SK-N-SH (cell line): ENCODE results near the gene OBSCN.

ENCODE experiments used
- EZH2phosphoT487 ChIP-seq: fragments of 200-600 bp; sonication (generic); IDR thresholded peaks from 2 replicates; pipeline ENCODE4 v1.6.1; 2017; ENCODE audit warnings: low read depth, mixed run types, mild to moderate bottlenecking, antibody characterized with exemption, moderate library complexity, borderline replicate concordance
- JUND ChIP-seq: IDR thresholded peaks from 2 replicates; pipeline ENCODE4 v1.4.0; 2012
- POLR2AphosphoS5 ChIP-seq: IDR thresholded peaks from 2 replicates; pipeline ENCODE4 v1.6.1; 2012; ENCODE audit warnings: low read depth, low read length
- RCOR1 ChIP-seq: fragments of 150-350 bp; IDR thresholded peaks from 2 replicates; pipeline ENCODE4 v1.6.1; 2017; ENCODE audit warnings: antibody characterized with exemption, low read length
- RXRA ChIP-seq: IDR thresholded peaks from 2 replicates; pipeline ENCODE4 v1.4.0; 2012; ENCODE audit warnings: low read depth, mild to moderate bottlenecking, borderline replicate concordance
- SIN3A ChIP-seq: IDR thresholded peaks from 2 replicates; pipeline ENCODE4 v1.6.1; 2012; ENCODE audit warnings: low read depth, mild to moderate bottlenecking, low read length, moderate library complexity, borderline replicate concordance
- TCF12 ChIP-seq: IDR thresholded peaks from 2 replicates; pipeline ENCODE4 v1.4.0; 2012
- YY1 ChIP-seq: IDR thresholded peaks from 2 replicates; pipeline ENCODE4 v1.4.0; 2012; ENCODE audit warnings: low read depth, mild to moderate bottlenecking
- TF ChIP-seq, protein P1 (sequence below): fragments of 200-600 bp; sonication (generic); IDR thresholded peaks from 2 replicates; pipeline ENCODE4 v1.6.1; 2017; ENCODE audit warnings: antibody characterized with exemption, mild to moderate bottlenecking, moderate library complexity
- TF ChIP-seq, protein P2 (sequence below): IDR thresholded peaks from 2 replicates; pipeline ENCODE4 v1.4.0; 2012; ENCODE audit warnings: low read depth, borderline replicate concordance
- TF ChIP-seq, protein P3 (sequence below): IDR thresholded peaks from 2 replicates; pipeline ENCODE4; 2012
- TF ChIP-seq, protein P4 (sequence below): IDR thresholded peaks from 2 replicates; pipeline ENCODE4 v1.4.0; 2012; ENCODE audit warnings: low read depth
- TF ChIP-seq, protein P5 (sequence below): fragments of 150-350 bp; IDR thresholded peaks from 2 replicates; pipeline ENCODE4 v1.6.1; 2016; ENCODE audit warnings: mild to moderate bottlenecking, low read depth, low read length
- TF ChIP-seq, protein P6 (sequence below): IDR thresholded peaks from 2 replicates; pipeline ENCODE4 v1.6.1; 2012; ENCODE audit warnings: mild to moderate bottlenecking, low read depth, low read length, moderate library complexity

DNA sequence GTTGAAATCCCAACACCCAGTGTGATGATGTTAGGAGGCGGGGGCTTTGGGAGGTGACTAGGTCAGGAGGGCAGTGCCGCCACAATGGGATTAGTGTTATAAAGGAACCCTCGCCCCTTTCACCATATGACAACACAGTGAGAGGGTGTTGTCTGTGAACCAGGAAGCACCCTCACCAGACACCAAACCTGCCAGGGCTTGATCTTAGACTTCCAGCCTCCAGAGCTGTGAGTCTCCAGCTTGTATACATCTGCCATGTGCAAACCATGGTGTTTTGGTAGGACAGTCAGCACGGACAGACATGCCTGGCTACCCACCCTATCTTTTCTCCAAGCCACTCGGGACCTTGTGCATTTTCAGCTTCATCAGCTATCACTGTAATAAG lies 194.8 kb downstream of the OBSCN start:
- TF ChIP-seq, protein P1, sequence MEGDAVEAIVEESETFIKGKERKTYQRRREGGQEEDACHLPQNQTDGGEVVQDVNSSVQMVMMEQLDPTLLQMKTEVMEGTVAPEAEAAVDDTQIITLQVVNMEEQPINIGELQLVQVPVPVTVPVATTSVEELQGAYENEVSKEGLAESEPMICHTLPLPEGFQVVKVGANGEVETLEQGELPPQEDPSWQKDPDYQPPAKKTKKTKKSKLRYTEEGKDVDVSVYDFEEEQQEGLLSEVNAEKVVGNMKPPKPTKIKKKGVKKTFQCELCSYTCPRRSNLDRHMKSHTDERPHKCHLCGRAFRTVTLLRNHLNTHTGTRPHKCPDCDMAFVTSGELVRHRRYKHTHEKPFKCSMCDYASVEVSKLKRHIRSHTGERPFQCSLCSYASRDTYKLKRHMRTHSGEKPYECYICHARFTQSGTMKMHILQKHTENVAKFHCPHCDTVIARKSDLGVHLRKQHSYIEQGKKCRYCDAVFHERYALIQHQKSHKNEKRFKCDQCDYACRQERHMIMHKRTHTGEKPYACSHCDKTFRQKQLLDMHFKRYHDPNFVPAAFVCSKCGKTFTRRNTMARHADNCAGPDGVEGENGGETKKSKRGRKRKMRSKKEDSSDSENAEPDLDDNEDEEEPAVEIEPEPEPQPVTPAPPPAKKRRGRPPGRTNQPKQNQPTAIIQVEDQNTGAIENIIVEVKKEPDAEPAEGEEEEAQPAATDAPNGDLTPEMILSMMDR: no peak
- TF ChIP-seq, protein P2, sequence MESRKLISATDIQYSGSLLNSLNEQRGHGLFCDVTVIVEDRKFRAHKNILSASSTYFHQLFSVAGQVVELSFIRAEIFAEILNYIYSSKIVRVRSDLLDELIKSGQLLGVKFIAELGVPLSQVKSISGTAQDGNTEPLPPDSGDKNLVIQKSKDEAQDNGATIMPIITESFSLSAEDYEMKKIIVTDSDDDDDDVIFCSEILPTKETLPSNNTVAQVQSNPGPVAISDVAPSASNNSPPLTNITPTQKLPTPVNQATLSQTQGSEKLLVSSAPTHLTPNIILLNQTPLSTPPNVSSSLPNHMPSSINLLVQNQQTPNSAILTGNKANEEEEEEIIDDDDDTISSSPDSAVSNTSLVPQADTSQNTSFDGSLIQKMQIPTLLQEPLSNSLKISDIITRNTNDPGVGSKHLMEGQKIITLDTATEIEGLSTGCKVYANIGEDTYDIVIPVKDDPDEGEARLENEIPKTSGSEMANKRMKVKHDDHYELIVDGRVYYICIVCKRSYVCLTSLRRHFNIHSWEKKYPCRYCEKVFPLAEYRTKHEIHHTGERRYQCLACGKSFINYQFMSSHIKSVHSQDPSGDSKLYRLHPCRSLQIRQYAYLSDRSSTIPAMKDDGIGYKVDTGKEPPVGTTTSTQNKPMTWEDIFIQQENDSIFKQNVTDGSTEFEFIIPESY: no peak
- TF ChIP-seq RCOR1 (no peak), EZH2phosphoT487 (no peak), JUND (no peak), POLR2AphosphoS5 (no peak), SIN3A (no peak), RXRA (no peak), TCF12 (no peak), YY1 (no peak)
- TF ChIP-seq, protein P3, sequence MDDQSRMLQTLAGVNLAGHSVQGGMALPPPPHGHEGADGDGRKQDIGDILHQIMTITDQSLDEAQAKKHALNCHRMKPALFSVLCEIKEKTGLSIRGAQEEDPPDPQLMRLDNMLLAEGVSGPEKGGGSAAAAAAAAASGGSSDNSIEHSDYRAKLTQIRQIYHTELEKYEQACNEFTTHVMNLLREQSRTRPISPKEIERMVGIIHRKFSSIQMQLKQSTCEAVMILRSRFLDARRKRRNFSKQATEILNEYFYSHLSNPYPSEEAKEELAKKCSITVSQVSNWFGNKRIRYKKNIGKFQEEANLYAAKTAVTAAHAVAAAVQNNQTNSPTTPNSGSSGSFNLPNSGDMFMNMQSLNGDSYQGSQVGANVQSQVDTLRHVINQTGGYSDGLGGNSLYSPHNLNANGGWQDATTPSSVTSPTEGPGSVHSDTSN: no peak
- TF ChIP-seq, protein P4, sequence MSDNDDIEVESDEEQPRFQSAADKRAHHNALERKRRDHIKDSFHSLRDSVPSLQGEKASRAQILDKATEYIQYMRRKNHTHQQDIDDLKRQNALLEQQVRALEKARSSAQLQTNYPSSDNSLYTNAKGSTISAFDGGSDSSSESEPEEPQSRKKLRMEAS: no peak
- TF ChIP-seq, protein P5, sequence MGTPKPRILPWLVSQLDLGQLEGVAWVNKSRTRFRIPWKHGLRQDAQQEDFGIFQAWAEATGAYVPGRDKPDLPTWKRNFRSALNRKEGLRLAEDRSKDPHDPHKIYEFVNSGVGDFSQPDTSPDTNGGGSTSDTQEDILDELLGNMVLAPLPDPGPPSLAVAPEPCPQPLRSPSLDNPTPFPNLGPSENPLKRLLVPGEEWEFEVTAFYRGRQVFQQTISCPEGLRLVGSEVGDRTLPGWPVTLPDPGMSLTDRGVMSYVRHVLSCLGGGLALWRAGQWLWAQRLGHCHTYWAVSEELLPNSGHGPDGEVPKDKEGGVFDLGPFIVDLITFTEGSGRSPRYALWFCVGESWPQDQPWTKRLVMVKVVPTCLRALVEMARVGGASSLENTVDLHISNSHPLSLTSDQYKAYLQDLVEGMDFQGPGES: no peak
- TF ChIP-seq, protein P6, sequence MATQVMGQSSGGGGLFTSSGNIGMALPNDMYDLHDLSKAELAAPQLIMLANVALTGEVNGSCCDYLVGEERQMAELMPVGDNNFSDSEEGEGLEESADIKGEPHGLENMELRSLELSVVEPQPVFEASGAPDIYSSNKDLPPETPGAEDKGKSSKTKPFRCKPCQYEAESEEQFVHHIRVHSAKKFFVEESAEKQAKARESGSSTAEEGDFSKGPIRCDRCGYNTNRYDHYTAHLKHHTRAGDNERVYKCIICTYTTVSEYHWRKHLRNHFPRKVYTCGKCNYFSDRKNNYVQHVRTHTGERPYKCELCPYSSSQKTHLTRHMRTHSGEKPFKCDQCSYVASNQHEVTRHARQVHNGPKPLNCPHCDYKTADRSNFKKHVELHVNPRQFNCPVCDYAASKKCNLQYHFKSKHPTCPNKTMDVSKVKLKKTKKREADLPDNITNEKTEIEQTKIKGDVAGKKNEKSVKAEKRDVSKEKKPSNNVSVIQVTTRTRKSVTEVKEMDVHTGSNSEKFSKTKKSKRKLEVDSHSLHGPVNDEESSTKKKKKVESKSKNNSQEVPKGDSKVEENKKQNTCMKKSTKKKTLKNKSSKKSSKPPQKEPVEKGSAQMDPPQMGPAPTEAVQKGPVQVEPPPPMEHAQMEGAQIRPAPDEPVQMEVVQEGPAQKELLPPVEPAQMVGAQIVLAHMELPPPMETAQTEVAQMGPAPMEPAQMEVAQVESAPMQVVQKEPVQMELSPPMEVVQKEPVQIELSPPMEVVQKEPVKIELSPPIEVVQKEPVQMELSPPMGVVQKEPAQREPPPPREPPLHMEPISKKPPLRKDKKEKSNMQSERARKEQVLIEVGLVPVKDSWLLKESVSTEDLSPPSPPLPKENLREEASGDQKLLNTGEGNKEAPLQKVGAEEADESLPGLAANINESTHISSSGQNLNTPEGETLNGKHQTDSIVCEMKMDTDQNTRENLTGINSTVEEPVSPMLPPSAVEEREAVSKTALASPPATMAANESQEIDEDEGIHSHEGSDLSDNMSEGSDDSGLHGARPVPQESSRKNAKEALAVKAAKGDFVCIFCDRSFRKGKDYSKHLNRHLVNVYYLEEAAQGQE: no peak
